Skin epidermis (tissue), 12 donors: ENCODE results near the gene LRRC71.

Source experiments
- H3K27ac ChIP-seq, 21 experiments: fragments of 200-600 bp; sonication (generic) in 11 of 21; one replicate each; pipeline ENCODE4 v1.5.0; 2020; ENCODE audit warnings: mild to moderate bottlenecking in 3 of 21, inconsistent platforms in 2 of 21, moderate library complexity in 2 of 21
- H3K4me3 ChIP-seq, 7 experiments: fragments of 200-600 bp; sonication (generic) in 2 of 7; one replicate each; pipeline ENCODE4 v1.5.0; 2020; ENCODE audit warnings: inconsistent platforms in 2 of 7, mild to moderate bottlenecking in 2 of 7, moderate library complexity in 1 of 7

LRRC71 gene

GRCh38 chr1:156889802-156890580, 30.4 kb upstream of the LRRC71 start:
- Histone ChIP-seq H3K4me3 (no peak overlapping the region), H3K27ac (no peak overlapping the region)

- peak overlapping the region in 5 of 7 experiments; percentile 3 to 23 (median 11) for H3K4me3 ChIP-seq
- peak overlapping the region in 5 of 21 experiments; percentile 46 to 82 (median 72) for H3K27ac ChIP-seq
These were observed 28.0 kb upstream of the LRRC71 start for GRCh38 chr1:156892190-156893047.

- H3K27ac ChIP-seq: peak within 1 kb of the TSS in 16 of 21 experiments; percentile 15 to 82 (median 62)
- H3K4me3 ChIP-seq: peak within 1 kb of the TSS; percentile 6 to 36 (median 20)
These were observed 27.1 kb upstream of the LRRC71 start, which contains the start of gene PEAR1 for GRCh38 chr1:156893048-156893953. Gene PEAR1, plus strand, starts transcription at chr1:156893718. Its CDS starts 10,209 bp downstream, at chr1:156903927.

- Histone ChIP-seq H3K4me3 (peak overlapping the region; percentile 2 to 36 (median 15)), H3K27ac (peak overlapping the region in 15 of 21 experiments; percentile 5 to 82 (median 62))
These were observed 26.4 kb upstream of the LRRC71 start for GRCh38 chr1:156894001-156894400.

- H3K27ac ChIP-seq: peak overlapping the region in 13 of 21 experiments; percentile 15 to 82 (median 48)
- H3K4me3 ChIP-seq: peak overlapping the region in 3 of 7 experiments; percentile 15 to 36 (median 28)
These were observed 25.5 kb upstream of the LRRC71 start for GRCh38 chr1:156894711-156895454.

- no peak overlapping the region for H3K4me3 ChIP-seq
- peak overlapping the region in 10 of 21 experiments; percentile 39 to 82 (median 54) for H3K27ac ChIP-seq
These were observed 25.0 kb upstream of the LRRC71 start for GRCh38 chr1:156895455-156895812.

- no peak overlapping the region for H3K4me3 ChIP-seq
- H3K27ac ChIP-seq: peak overlapping the region in 5 of 21 experiments; percentile 18 to 74 (median 55)
These were observed 24.5 kb upstream of the LRRC71 start for GRCh38 chr1:156895927-156896326.

GRCh38 chr1:156896490-156897033, 23.9 kb upstream of the LRRC71 start:
- Histone ChIP-seq H3K4me3 (no peak overlapping the region), H3K27ac (peak overlapping the region in 8 of 21 experiments; percentile 16 to 74 (median 27))

- H3K27ac ChIP-seq: peak overlapping the region in 13 of 21 experiments; percentile 4 to 74 (median 34)
- no peak overlapping the region for H3K4me3 ChIP-seq
These were observed 23.2 kb upstream of the LRRC71 start for GRCh38 chr1:156897078-156897825.

GRCh38 chr1:156898161-156898566, 22.3 kb upstream of the LRRC71 start:
- Histone ChIP-seq H3K4me3 (no peak overlapping the region), H3K27ac (peak overlapping the region in 9 of 21 experiments; percentile 4 to 74 (median 49))

- Histone ChIP-seq H3K4me3 (no peak overlapping the region), H3K27ac (peak overlapping the region in 3 of 21 experiments; percentile 5 to 74 (median 67))
These were observed 21.3 kb upstream of the LRRC71 start for GRCh38 chr1:156898971-156899664.

GRCh38 chr1:156899956-156900718, 20.3 kb upstream of the LRRC71 start:
- H3K27ac ChIP-seq: no peak overlapping the region
- no peak overlapping the region for H3K4me3 ChIP-seq

GRCh38 chr1:156900896-156901589, 19.4 kb upstream of the LRRC71 start:
- no peak overlapping the region for H3K4me3 ChIP-seq
- H3K27ac ChIP-seq: peak overlapping the region in 1 of 21 experiments; percentile 17

- H3K27ac ChIP-seq: peak overlapping the region in 3 of 21 experiments; percentile 17 to 51 (median 22)
- H3K4me3 ChIP-seq: no peak overlapping the region
These were observed 18.9 kb upstream of the LRRC71 start for GRCh38 chr1:156901590-156901900.

- Histone ChIP-seq H3K27ac (peak overlapping the region in 3 of 21 experiments; percentile 17 to 51 (median 22)), H3K4me3 (no peak overlapping the region)
These were observed 18.2 kb upstream of the LRRC71 start for GRCh38 chr1:156901966-156902915.
